Adrenal gland (tissue), 12 donors: ENCODE data around the gene PTPRN2. TPM values are rescaled to one million over a fixed set of nuclear protein-coding genes. Genes with fewer than 3 reads are reported as not detected.
A peak's percentile ranks its signal among the peaks of the same experiment; 100 is the strongest.

Experiments
- DNase-seq, 7 donors: peaks; one replicate each; pipeline ENCODE4 v3.0.0-alpha.2; 2019 to 2020
- H3K27ac ChIP-seq, 5 donors: fragments of 200-600 bp; sonication (generic) in 4 of 5; 1 replicate in 3 of 5; 2 replicates in 2 of 5; pipeline versions ENCODE4 v1.5.1 to v1.8.0; 2016 to 2020; ENCODE audit warnings: mild to moderate bottlenecking in 1 of 5
- H3K27me3 ChIP-seq: fragments of 200-600 bp; 2 replicates; pipeline ENCODE4 v1.8.0; 2021
- H3K36me3 ChIP-seq, 2 donors: fragments of 200-600 bp; replicated peaks in 1 of 2; 1 replicate in 1 of 2; 2 replicates in 1 of 2; pipeline versions ENCODE4 v1.5.1 to v1.8.0; 2018 to 2022
- H3K4me1 ChIP-seq, 2 donors: fragments of 200-600 bp; replicated peaks in 1 of 2; 1 replicate in 1 of 2; 2 replicates in 1 of 2; pipeline versions ENCODE4 v1.5.1 to v1.8.0; 2018 to 2021
- H3K4me3 ChIP-seq, 4 donors: fragments of 200-600 bp; sonication (generic) in 3 of 4; one replicate each; pipeline ENCODE4 v1.5.1; 2016 to 2018
- H3K9me3 ChIP-seq, 3 donors: fragments of 200-600 bp; sonication (generic) in 1 of 3; replicated peaks in 1 of 3; 1 replicate in 2 of 3; 2 replicates in 1 of 3; pipeline versions ENCODE4 v1.5.1 to v1.8.0; 2016 to 2021
- CTCF ChIP-seq, 6 experiments: fragments of 450-650 bp in 4 of 6; fragments of 200-600 bp in 2 of 6; sonication (generic) in 1 of 6; IDR thresholded peaks; 1 replicate in 5 of 6; 2 replicates in 1 of 6; pipeline versions ENCODE4 v1.5.1 to v1.8.0; 2016 to 2021; ENCODE audit warnings: antibody characterized with exemption in 6 of 6, mild to moderate bottlenecking in 2 of 6, moderate library complexity in 1 of 6
- POLR2A ChIP-seq, 2 donors: fragments of 450-650 bp; IDR thresholded peaks; one replicate each; pipeline ENCODE4 v1.6.1; 2017; ENCODE audit warnings: antibody characterized with exemption in 2 of 2, mild to moderate bottlenecking in 2 of 2, moderate library complexity in 1 of 2
- WGBS, 4 donors: extraction: QIAGEN DNeasy Blood & Tissue Kit in 2 of 4; methylation state at CpG; one replicate each; pipeline versions ENCODE4 v1.1.5 to v1.1.7; 2013 to 2017; 5-methylcytosine and 5-hydroxymethylcytosine counted together
- intact Hi-C, 2 donors: fragments of 100-400 bp; cut with DNase I; formaldehyde crosslinking; loops; one replicate each; pipeline versions ENCODE4 v1.14.1 to v1.15.0; 2022 to 2023
- polyA plus RNA-seq, 3 donors: library from polyadenylated mRNA; stranded (reverse); fragments of 200-250 nt in 2 of 3; fragments of 350-450 nt in 1 of 3; fragmentation: Illumina TruSeq in 1 of 3; extraction: RNeasy Lipid Tissue Mini Kit (QIAGEN cat#74804) in 1 of 3; gene quantifications; one replicate each; pipeline ENCODE4 v1.2.3, GENCODE V29; 2013 to 2014
- total RNA-seq, 9 donors: library from RNA; depleted of rRNA in 4 of 9; stranded (reverse); fragments of >200 nt in 4 of 9; fragments of 120-200 nt in 1 of 9; fragmentation: NEBNext Ultra II Directional in 1 of 9; extraction: Animal tissue kit (Norgen Biotek cat#: 25700) in 1 of 9; gene quantifications; one replicate each; pipeline versions ENCODE4 v1.1.0 to v1.2.4, GENCODE V29; 2013 to 2023
- donor health status: healthy with polysubstance abuse.
- donor health status: Bipolar disorder and iron deficiency.
- donor health status: DM: yes; HTN: yes; CAD: no.
- donor health status: DM: no; HTN: no; CAD: no.
- donor health status: DM: no; HTN: no; CAD: no.
- donor health status: DM: yes; HTN: yes; CAD: no.

Gene PTPRN2
- total and polyA plus RNA-seq, 12 donors = 2.2 to 16.2 (median 3.4) TPM

GRCh38 chr7:157691586-157692459 lies 895.8 kb downstream of the PTPRN2 start:
- 4 to 8% (median 6%) methylated on average over 3 to 64 of the region's 64 CpGs for WGBS, 4 donors
- TF ChIP-seq CTCF (IDR thresholded peaks at IDR 0.05) (no peak), POLR2A (IDR thresholded peaks at IDR 0.05) (no peak)
- H3K27ac ChIP-seq = no peak overlapping the region
- H3K4me3 ChIP-seq = peak overlapping the region in 1 of 4 donors; percentile 20
- no peaks in the 10 kb centered on the region for H3K9me3 ChIP-seq
- peak in 2 of 7 donors; percentile 7 to 12 for DNase-seq
- H3K4me1 ChIP-seq = peaks cover 0 to 4% of the 10 kb centered on the region in 2 donors
- intact Hi-C loops = no loop called here
- H3K36me3 ChIP-seq = no peaks in the 10 kb centered on the region
- H3K27me3 ChIP-seq = peaks cover 73% of the 10 kb centered on the region

DNA sequence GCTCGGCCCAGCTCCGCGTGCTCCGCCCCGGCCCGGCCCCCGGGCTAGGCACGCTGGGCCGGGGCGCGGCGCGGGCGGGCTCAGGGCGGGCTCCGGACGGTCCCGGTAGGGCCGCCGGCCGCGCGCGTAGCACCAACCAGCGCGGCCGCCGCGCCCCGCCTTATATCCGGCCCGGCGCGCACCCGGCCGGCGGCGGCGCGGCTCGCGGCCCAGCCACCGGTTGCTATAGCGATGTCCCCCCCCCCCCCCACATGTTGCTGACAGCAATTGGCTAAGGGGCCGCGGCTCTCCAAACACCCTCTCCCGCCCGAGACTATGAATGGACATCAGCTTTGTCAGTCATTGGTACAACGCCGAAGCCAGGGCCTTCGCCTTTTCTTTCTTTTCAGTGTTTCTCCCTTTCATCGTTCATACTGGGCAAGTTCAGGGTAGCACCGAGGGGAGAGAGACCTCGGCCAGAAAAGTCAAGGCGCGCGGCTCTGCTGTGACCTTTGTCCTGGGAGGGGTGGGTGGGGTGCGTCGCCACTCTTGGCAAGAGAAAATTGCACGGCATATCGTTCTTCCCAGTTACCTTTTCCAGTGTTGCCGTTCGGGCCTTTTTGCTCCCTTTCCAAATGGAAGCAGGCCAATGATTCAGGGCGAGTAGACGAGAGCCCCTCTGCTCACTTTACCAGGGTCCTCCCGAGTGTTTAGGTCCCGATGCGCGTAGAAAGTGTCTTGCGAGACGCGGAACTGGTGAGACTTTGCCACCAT lies 896.6 kb downstream of the PTPRN2 start:
- DNase-seq = peak in 6 of 7 donors; percentile 29 to 71 (median 45)
- TF ChIP-seq POLR2A (IDR thresholded peaks at IDR 0.05) (no peak), CTCF (IDR thresholded peaks at IDR 0.05) (no peak)
- peak overlapping the region in 1 of 4 donors; percentile 41 for H3K4me3 ChIP-seq
- no peak overlapping the region for H3K27ac ChIP-seq
- intact Hi-C loops = no loop called here
- H3K27me3 ChIP-seq = peaks cover 81% of the 10 kb centered on the region
- no peaks in the 10 kb centered on the region for H3K9me3 ChIP-seq
- 2 to 6% (median 2%) methylated on average over 23 to 72 of the region's 72 CpGs for WGBS, 4 donors
- H3K4me1 ChIP-seq = peaks cover 0 to 4% of the 10 kb centered on the region in 2 donors
- no peaks in the 10 kb centered on the region for H3K36me3 ChIP-seq

DNA sequence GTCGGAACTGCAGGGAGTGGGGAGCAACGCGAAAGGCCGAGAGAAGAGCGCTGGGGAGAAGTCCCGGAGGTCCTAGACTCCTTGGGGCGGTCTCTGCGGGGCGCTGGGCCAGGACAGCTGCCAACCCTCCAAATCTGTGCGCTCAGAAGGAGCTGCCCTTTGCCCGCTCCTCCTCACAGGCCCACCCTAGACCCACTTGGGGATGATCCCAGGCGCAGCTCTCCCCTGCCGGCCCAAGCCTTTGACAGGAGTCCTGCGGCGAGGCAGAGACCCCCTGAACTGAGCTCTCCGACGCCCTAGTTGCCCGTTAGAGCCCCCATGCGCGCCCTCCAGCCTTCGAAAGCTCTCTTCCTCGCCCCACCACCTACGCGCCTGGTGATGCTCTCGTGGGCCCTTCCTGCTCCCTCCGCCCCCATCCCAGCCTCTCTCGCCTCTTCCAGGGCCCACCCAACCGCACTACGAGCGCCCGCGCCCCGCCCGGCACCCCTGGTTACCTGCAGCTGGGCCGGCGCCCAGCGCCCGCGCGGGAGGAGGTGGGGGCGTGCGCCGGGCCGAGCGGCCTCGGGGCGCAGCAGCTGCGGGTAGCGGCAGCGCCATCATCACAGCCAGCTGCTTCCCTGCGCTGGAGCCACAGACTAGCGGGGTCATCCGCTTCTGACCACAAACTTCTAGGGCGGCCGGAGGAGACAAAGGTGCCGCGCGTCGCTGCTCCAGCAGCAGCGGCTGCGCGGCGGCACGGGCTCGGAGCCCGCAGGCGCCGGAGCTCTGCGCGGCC lies 897.4 kb downstream of the PTPRN2 start:
- Histone ChIP-seq H3K27ac (no peak overlapping the region), H3K9me3 (no peaks in the 10 kb centered on the region), H3K4me1 (peaks cover 0 to 4% of the 10 kb centered on the region in 2 donors), H3K36me3 (no peaks in the 10 kb centered on the region), H3K4me3 (peak overlapping the region in 1 of 4 donors; percentile 41), H3K27me3 (peaks cover 88% of the 10 kb centered on the region)
- DNase-seq = peak in 1 of 7 donors; percentile 6
- TF ChIP-seq CTCF (IDR thresholded peaks at IDR 0.05) = no peak
- TF ChIP-seq POLR2A (IDR thresholded peaks at IDR 0.05) = no peak
- 1 to 2% (median 2%) methylated on average over 30 to 70 of the region's 70 CpGs for WGBS, 4 donors
- intact Hi-C loops = no loop called here
